Activated naive CD8-positive, alpha-beta T cell (primary cell): ENCODE measurements around the gene PCDHA3.
"Not testable (repeated sequence)": the region's sequence is repeated elsewhere in the genome, so short reads cannot be mapped to it uniquely, and the experiment has no call there.

ENCODE experiments used
- H3K27ac Mint-ChIP-seq: one replicate; pipeline ENCODE4 v1.8.0; 2021; ENCODE audit warnings: mixed read lengths
- H3K27me3 Mint-ChIP-seq: one replicate; pipeline ENCODE4 v1.8.0; 2021; ENCODE audit warnings: mixed read lengths
- H3K36me3 Mint-ChIP-seq: one replicate; pipeline ENCODE4 v1.8.0; 2021; ENCODE audit warnings: mixed read lengths
- H3K4me1 Mint-ChIP-seq: one replicate; pipeline ENCODE4 v1.8.0; 2021; ENCODE audit warnings: low read depth, mixed read lengths
- H3K4me3 Mint-ChIP-seq: one replicate; pipeline ENCODE4 v1.8.0; 2021; ENCODE audit warnings: mild to moderate bottlenecking, mixed read lengths
- H3K9me3 Mint-ChIP-seq: one replicate; pipeline ENCODE4 v1.8.0; 2021; ENCODE audit warnings: low read depth, mixed read lengths

PCDHA3 gene

GRCh38 chr5:140834439-140835008 lies 33.7 kb downstream of the PCDHA3 start:
- H3K27me3 Mint-ChIP-seq: peaks cover 29% of the 10 kb centered on the region
- peaks cover 15% of the 10 kb centered on the region for H3K9me3 Mint-ChIP-seq
- peaks cover 16% of the 10 kb centered on the region for H3K36me3 Mint-ChIP-seq
- not testable (repeated sequence) for H3K27ac Mint-ChIP-seq, H3K4me1 Mint-ChIP-seq, H3K4me3 Mint-ChIP-seq

GRCh38 chr5:140835622-140836510 lies 35.0 kb downstream of the PCDHA3 start:
- peaks cover 36% of the 10 kb centered on the region for H3K27me3 Mint-ChIP-seq
- no peak overlapping the region for H3K27ac Mint-ChIP-seq
- H3K4me3 Mint-ChIP-seq: no peak overlapping the region
- peaks cover 11% of the 10 kb centered on the region for H3K9me3 Mint-ChIP-seq
- peaks cover 17% of the 10 kb centered on the region for H3K36me3 Mint-ChIP-seq
- H3K4me1 Mint-ChIP-seq: no peaks in the 10 kb centered on the region

DNA sequence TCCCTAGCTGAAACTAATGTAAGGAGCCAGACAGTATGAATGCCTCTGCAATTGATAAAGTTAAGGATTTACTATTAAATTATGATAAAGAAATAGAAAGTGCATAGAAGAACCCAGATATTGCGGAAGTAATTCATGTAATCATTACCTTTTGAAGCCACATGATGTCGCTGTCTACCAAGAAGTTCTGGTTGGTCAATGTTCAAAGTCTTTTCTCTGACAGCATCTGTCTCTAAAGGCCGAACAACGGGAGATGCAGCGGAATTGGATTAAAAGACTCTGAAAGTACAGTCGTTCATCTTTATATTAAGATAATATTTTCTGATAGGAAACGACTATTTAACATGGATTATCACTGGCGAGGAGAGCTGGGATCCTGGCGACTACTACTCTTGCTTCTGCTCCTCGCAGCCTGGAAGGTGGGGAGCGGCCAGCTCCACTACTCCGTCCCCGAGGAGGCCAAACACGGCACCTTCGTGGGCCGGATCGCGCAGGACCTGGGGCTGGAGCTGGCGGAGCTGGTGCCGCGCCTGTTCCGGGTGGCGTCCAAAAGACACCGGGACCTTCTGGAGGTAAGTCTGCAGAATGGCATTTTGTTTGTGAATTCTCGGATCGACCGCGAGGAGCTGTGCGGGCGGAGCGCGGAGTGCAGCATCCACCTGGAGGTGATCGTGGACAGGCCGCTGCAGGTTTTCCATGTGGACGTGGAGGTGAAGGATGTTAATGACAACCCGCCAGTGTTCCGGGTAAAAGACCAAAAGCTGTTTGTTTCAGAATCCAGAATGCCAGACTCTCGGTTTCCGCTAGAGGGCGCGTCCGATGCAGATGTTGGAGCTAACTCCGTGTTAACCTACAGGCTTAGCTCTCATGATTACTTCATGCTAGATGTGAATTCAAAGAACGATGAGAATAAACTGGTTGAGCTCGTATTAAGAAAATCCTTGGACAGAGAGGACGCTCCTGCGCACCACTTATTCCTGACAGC lies 40.4 kb downstream of the PCDHA3 start, which contains the start of gene PCDHA8:
Gene PCDHA8 (plus strand): TSS at position 210 of the 985 bp plus-strand sequence. CDS start 135 bp downstream, at position 345.
- Mint-ChIP-seq H3K27me3 (peaks cover 18% of the 10 kb centered on the region), H3K4me1 (no peaks in the 10 kb centered on the region), H3K27ac (no peak within 1 kb of the TSS), H3K36me3 (peaks cover 10% of the 10 kb centered on the region), H3K9me3 (peaks cover 3% of the 10 kb centered on the region), H3K4me3 (no peak within 1 kb of the TSS)

DNA sequence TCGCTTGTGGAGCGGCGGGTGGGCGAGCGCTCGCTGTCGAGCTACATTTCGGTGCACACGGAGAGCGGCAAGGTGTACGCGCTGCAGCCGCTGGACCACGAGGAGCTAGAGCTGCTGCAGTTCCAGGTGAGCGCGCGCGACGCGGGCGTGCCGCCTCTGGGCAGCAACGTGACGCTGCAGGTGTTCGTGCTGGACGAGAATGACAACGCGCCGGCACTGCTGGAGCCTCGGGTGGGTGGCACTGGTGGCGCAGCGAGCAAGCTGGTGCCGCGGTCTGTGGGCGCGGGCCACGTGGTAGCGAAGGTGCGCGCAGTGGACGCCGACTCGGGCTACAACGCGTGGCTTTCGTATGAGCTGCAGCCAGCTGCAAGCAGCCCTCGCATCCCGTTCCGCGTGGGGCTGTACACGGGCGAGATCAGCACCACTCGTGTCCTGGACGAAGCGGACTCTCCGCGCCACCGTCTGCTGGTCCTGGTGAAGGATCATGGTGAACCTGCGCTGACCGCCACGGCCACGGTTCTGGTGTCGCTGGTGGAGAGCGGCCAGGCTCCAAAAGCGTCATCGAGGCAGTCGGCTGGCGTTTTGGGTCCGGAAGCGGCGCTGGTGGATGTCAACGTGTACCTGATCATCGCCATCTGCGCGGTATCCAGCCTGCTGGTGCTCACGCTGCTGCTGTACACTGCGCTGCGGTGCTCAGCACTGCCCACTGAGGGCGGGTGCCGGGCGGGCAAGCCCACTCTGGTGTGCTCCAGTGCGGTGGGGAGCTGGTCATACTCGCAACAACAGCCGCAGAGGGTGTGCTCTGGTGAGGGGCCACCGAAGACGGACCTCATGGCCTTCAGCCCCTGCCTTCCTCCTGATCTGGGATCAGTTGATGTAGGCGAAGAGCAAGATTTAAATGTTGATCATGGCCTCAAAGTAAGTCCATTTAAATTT lies 42.2 kb downstream of the PCDHA3 start:
- Mint-ChIP-seq H3K36me3 (peaks cover 20% of the 10 kb centered on the region), H3K4me1 (no peaks in the 10 kb centered on the region), H3K4me3 (no peak overlapping the region), H3K9me3 (peaks cover 14% of the 10 kb centered on the region), H3K27ac (no peak overlapping the region), H3K27me3 (peaks cover 31% of the 10 kb centered on the region)

DNA sequence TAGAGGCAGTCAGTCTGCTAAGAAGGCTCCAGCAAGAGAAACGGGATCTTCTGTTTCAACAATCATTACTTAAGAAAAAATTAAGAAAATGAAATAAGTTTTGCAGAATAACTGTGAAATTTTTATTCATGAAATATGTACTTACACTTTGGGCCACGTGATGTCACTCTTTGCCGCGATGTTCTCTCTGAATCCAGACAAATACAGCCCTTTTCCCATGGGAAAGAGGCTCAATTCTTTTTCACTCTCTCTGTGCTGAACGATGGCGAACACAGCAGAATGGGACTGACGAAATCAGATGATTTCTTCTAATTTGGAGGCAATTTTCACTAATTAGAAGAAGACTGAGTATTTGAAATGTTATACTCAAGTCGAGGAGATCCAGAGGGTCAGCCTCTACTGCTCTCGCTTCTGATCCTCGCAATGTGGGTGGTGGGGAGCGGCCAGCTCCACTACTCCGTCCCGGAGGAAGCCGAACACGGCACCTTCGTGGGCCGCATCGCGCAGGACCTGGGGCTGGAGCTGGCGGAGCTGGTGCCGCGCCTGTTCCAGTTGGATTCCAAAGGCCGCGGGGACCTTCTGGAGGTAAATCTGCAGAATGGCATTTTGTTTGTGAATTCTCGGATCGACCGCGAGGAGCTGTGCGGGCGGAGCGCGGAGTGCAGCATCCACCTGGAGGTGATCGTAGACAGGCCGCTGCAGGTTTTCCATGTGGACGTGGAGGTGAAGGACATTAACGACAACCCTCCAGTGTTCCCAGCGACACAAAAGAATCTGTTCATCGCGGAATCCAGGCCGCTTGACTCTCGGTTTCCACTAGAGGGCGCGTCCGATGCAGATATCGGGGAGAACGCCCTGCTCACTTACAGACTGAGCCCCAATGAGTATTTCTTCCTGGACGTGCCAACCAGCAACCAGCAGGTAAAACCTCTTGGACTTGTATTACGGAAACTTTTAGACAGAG lies 47.6 kb downstream of the PCDHA3 start, which contains the start of gene PCDHA9:
Gene PCDHA9 (plus strand): TSS at position 244 of the 964 bp plus-strand sequence. CDS start 114 bp downstream, at position 358.
- not testable (repeated sequence) for H3K36me3 Mint-ChIP-seq, H3K4me1 Mint-ChIP-seq, H3K27ac Mint-ChIP-seq

DNA sequence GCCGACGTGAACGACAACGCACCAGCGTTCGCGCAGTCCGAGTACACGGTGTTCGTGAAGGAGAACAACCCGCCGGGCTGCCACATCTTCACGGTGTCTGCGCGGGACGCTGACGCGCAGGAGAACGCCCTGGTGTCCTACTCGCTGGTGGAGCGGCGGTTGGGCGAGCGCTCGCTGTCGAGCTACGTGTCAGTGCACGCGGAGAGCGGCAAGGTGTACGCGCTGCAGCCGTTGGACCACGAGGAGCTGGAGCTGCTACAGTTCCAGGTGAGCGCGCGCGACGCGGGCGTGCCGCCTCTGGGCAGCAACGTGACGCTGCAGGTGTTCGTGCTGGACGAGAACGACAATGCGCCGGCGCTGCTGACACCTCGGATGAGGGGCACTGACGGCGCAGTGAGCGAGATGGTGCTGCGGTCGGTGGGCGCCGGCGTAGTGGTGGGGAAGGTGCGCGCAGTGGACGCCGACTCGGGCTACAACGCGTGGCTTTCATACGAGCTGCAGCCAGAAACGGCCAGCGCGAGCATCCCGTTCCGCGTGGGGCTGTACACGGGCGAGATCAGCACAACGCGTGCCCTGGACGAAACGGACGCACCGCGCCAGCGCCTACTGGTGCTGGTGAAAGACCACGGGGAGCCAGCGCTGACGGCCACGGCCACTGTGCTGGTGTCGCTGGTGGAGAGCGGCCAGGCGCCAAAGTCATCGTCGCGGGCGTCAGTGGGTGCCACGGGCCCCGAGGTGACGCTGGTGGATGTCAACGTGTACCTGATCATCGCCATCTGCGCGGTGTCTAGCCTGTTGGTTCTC lies 49.2 kb downstream of the PCDHA3 start:
- H3K4me3 Mint-ChIP-seq, H3K27ac Mint-ChIP-seq, H3K4me1 Mint-ChIP-seq, H3K36me3 Mint-ChIP-seq: not testable (repeated sequence)
- Mint-ChIP-seq H3K27me3 (peaks cover 32% of the 10 kb centered on the region), H3K9me3 (peaks cover 18% of the 10 kb centered on the region)

More for the DNA sequence above, 47.6 kb downstream of the PCDHA3 start, which contains the start of gene PCDHA9:
- Mint-ChIP-seq H3K9me3 (peaks cover 15% of the 10 kb centered on the region), H3K27me3 (peaks cover 27% of the 10 kb centered on the region)
- H3K4me3 Mint-ChIP-seq: not testable (repeated sequence)
